ENCODE measurements around the gene TMEM130. TPM values are rescaled to one million over a fixed set of nuclear protein-coding genes. Genes with fewer than 3 reads are reported as not detected.
"Not testable (repeated sequence)": the region's sequence is repeated elsewhere in the genome, so short reads cannot be mapped to it uniquely, and the experiment has no call there.

TMEM130 gene
- polyA plus RNA-seq, 1 donor (not counting 4 experiments of a cell fraction or from before 2014, with no cell fraction given), result not detected

DNA sequence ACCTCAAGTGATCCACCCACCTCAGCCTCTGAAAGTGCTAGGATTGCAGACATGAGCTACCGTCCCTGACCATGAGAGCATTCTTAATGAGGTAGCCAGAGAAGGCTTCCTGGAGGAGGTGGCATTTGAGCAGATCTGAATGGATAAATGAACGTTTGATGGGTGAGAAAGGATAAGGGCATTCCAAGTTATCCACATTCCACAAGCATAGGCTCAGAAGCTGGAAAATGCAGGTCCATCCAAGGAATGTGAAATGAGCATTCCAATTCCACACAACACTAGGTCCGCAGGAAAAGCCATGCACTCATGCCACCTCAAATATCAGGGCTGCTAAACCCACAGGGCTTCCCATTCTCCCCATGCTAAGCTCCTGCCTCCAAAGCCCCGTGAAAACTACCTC, 17.0 kb downstream of the TMEM130 start:
- no peak for DNase-seq (ENCODE audit: low read depth, low spot score)
- H2AFZ ChIP-seq (ENCODE audit: control insufficient read depth, low read length), result no peak overlapping the region
- no peaks in the 10 kb centered on the region for H3K79me2 ChIP-seq (ENCODE audit: control insufficient read depth, insufficient read depth, low read length)
- no peaks in the 10 kb centered on the region for H3K9me3 ChIP-seq (ENCODE audit: control insufficient read depth, low read depth, low read length)
- TF ChIP-seq EZH2 (IDR thresholded peaks at IDR 0.05; ENCODE audit: low read length) (no peak), CTCF (optimal IDR thresholded peaks at IDR 0.05 in 1 of 3, IDR thresholded peaks at IDR 0.05 in 1 of 3, conservative IDR thresholded peaks at IDR 0.05 in 1 of 3; ENCODE audit: extremely low read depth in 1 of 3, insufficient read depth in 2 of 3, low read length in 3 of 3) (no peak)
- dilution Hi-C loops (cut with MboI; ENCODE audit: extremely low pct_ligation_motif_present, low sequenced_read_pairs), result no loop called here
- no peaks in the 10 kb centered on the region for H3K36me3 ChIP-seq (ENCODE audit: control insufficient read depth in 2 of 2, extremely low read depth in 1 of 2, insufficient read depth in 2 of 2, low read length in 2 of 2)
- H3K27me3 ChIP-seq (ENCODE audit: control insufficient read depth, extremely low read depth, insufficient read depth, low read length), result no peaks in the 10 kb centered on the region
- H3K4me2 ChIP-seq (ENCODE audit: control insufficient read depth, extremely low read depth, insufficient read depth, low read depth, low read length), result no peak overlapping the region
- H4K20me1 ChIP-seq (ENCODE audit: control insufficient read depth, extremely low read depth, insufficient read depth, low read length), result no peaks in the 10 kb centered on the region
- H3K9ac ChIP-seq (ENCODE audit: control insufficient read depth, extremely low read depth, insufficient read depth, low read length), result no peak overlapping the region
- H3K9me1 ChIP-seq (ENCODE audit: control insufficient read depth, extremely low read depth, insufficient read depth, low read length), result no peaks in the 10 kb centered on the region
- no peak overlapping the region for H3K4me3 ChIP-seq (ENCODE audit: control insufficient read depth in 2 of 3, extremely low read depth in 1 of 3, insufficient read depth in 2 of 3, low read depth in 1 of 3, low read length in 3 of 3)
- H3K4me1 ChIP-seq (ENCODE audit: control insufficient read depth, extremely low read depth, insufficient read depth, low read length), result no peaks in the 10 kb centered on the region
- no peak overlapping the region for H3K27ac ChIP-seq (ENCODE audit: control insufficient read depth, insufficient read depth, low read length)
- FAIRE-seq, result no peak

DNA sequence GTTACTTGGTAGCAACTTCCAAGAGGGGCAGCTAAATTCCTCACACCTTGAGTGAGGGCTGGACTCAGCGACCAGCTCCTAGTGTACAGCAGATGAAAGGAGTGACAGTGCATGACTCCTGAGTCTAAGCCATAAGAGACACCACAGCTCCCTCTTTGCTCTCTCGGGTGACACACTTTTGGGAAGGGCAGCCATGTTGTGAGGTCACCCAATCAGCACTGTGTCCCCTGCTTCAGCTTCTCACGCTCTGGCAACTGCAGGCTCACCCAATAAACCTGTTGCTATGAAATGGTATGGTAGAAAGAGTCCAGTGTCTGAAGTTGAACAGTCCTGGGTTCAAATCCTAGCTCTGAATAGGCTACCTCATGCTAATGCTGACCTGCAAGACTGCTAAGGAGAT, 20.9 kb downstream of the TMEM130 start:
- Histone ChIP-seq H3K27me3 (ENCODE audit: control insufficient read depth, extremely low read depth, insufficient read depth, low read length) (peaks cover 2% of the 10 kb centered on the region), H3K4me3 (ENCODE audit: control insufficient read depth in 2 of 3, extremely low read depth in 1 of 3, insufficient read depth in 2 of 3, low read depth in 1 of 3, low read length in 3 of 3) (no peak overlapping the region), H3K36me3 (ENCODE audit: control insufficient read depth in 2 of 2, extremely low read depth in 1 of 2, insufficient read depth in 2 of 2, low read length in 2 of 2) (no peaks in the 10 kb centered on the region), H4K20me1 (ENCODE audit: control insufficient read depth, extremely low read depth, insufficient read depth, low read length) (no peaks in the 10 kb centered on the region), H3K79me2 (ENCODE audit: control insufficient read depth, insufficient read depth, low read length) (no peaks in the 10 kb centered on the region), H3K4me2 (ENCODE audit: control insufficient read depth, extremely low read depth, insufficient read depth, low read depth, low read length) (no peak overlapping the region), H2AFZ (ENCODE audit: control insufficient read depth, low read length) (no peak overlapping the region), H3K9ac (ENCODE audit: control insufficient read depth, extremely low read depth, insufficient read depth, low read length) (no peak overlapping the region), H3K4me1 (ENCODE audit: control insufficient read depth, extremely low read depth, insufficient read depth, low read length) (no peaks in the 10 kb centered on the region), H3K27ac (ENCODE audit: control insufficient read depth, insufficient read depth, low read length) (no peak overlapping the region), H3K9me1 (ENCODE audit: control insufficient read depth, extremely low read depth, insufficient read depth, low read length) (no peaks in the 10 kb centered on the region), H3K9me3 (ENCODE audit: control insufficient read depth, low read depth, low read length) (no peaks in the 10 kb centered on the region)
- no peak for DNase-seq (ENCODE audit: low read depth, low spot score)
- no peak for TF ChIP-seq EZH2 (IDR thresholded peaks at IDR 0.05; ENCODE audit: low read length)
- dilution Hi-C loops (cut with MboI; ENCODE audit: extremely low pct_ligation_motif_present, low sequenced_read_pairs), result loop anchor here (25.0 kb wide), 1 partner anchor 387 kb away; no protein-coding TSS in a partner anchor
- FAIRE-seq, result no peak

GRCh38 chr7:98842552-98842951, 27.3 kb downstream of the TMEM130 start:
- H2AFZ ChIP-seq (ENCODE audit: control insufficient read depth, low read length); H3K9me3 ChIP-seq (ENCODE audit: control insufficient read depth, low read depth, low read length); DNase-seq (ENCODE audit: low read depth, low spot score); H3K4me3 ChIP-seq (ENCODE audit: control insufficient read depth in 2 of 3, extremely low read depth in 1 of 3, insufficient read depth in 2 of 3, low read depth in 1 of 3, low read length in 3 of 3); H3K27ac ChIP-seq (ENCODE audit: control insufficient read depth, insufficient read depth, low read length); H3K36me3 ChIP-seq (ENCODE audit: control insufficient read depth in 2 of 2, extremely low read depth in 1 of 2, insufficient read depth in 2 of 2, low read length in 2 of 2); H4K20me1 ChIP-seq (ENCODE audit: control insufficient read depth, extremely low read depth, insufficient read depth, low read length); H3K4me2 ChIP-seq (ENCODE audit: control insufficient read depth, extremely low read depth, insufficient read depth, low read depth, low read length); FAIRE-seq; H3K4me1 ChIP-seq (ENCODE audit: control insufficient read depth, extremely low read depth, insufficient read depth, low read length); H3K9me1 ChIP-seq (ENCODE audit: control insufficient read depth, extremely low read depth, insufficient read depth, low read length); H3K27me3 ChIP-seq (ENCODE audit: control insufficient read depth, extremely low read depth, insufficient read depth, low read length); H3K79me2 ChIP-seq (ENCODE audit: control insufficient read depth, insufficient read depth, low read length); H3K9ac ChIP-seq (ENCODE audit: control insufficient read depth, extremely low read depth, insufficient read depth, low read length): not testable (repeated sequence)
- dilution Hi-C loops (cut with MboI; ENCODE audit: extremely low pct_ligation_motif_present, low sequenced_read_pairs), result loop anchor here (25.0 kb wide), 1 partner anchor 380 kb away; no protein-coding TSS in a partner anchor
